RWPE2 (cell line): ENCODE results near the gene FBP2.

Experiments
- ATAC-seq: fragments of 200-7000 bp; cut with Tn5 transposase; 3 replicates; pipeline ENCODE4 v1.9.1; 2021; ENCODE audit warnings: low read depth
- DNase-seq: peaks from one replicate; pipeline ENCODE4 v3.0.0-alpha.2; 2020; ENCODE audit warnings: low spot score
- H3K27ac ChIP-seq: fragments of 450-650 bp; 2 replicates; pipeline ENCODE4 v1.5.1; 2017; ENCODE audit warnings: mild to moderate bottlenecking; ENCODE audit not compliant: poor library complexity, severe bottlenecking
- H3K27me3 ChIP-seq: fragments of 250-450 bp; sonication (Bioruptor Pico); 2 replicates; pipeline ENCODE4 v1.5.1; 2021; ENCODE audit warnings: mild to moderate bottlenecking, moderate library complexity; ENCODE audit not compliant: insufficient read depth, poor library complexity, severe bottlenecking
- H3K36me3 ChIP-seq: fragments of 250-450 bp; sonication (Bioruptor Pico); 2 replicates; pipeline ENCODE4 v1.5.1; 2020; ENCODE audit warnings: low read depth, mild to moderate bottlenecking, moderate library complexity
- H3K4me1 ChIP-seq: fragments of 250-450 bp; sonication (Bioruptor Pico); 2 replicates; pipeline ENCODE4 v1.5.1; 2021; ENCODE audit warnings: mild to moderate bottlenecking, moderate library complexity; ENCODE audit not compliant: insufficient read depth, poor library complexity, severe bottlenecking
- H3K4me3 ChIP-seq: fragments of 250-450 bp; sonication (Bioruptor Pico); 2 replicates; pipeline ENCODE4 v1.5.1; 2021; ENCODE audit warnings: mild to moderate bottlenecking, moderate library complexity; ENCODE audit not compliant: severe bottlenecking
- H3K9me3 ChIP-seq: fragments of 250-450 bp; sonication (Bioruptor Pico); 2 replicates; pipeline ENCODE4 v1.5.1; 2021; ENCODE audit warnings: mild to moderate bottlenecking, moderate library complexity; ENCODE audit not compliant: severe bottlenecking
- CTCF ChIP-seq: fragments of 450-650 bp; IDR thresholded peaks from one replicate; pipeline ENCODE4 v1.5.1; 2017; ENCODE audit warnings: mild to moderate bottlenecking, moderate library complexity; ENCODE audit not compliant: poor library complexity, severe bottlenecking

Gene FBP2

GRCh38 chr9:94525396-94526035, 68.1 kb downstream of the FBP2 start:
- Histone ChIP-seq H3K4me1 (no peaks in the 10 kb centered on the region), H3K36me3 (no peaks in the 10 kb centered on the region), H3K27ac (no peak overlapping the region), H3K9me3 (no peaks in the 10 kb centered on the region), H3K27me3 (no peaks in the 10 kb centered on the region), H3K4me3 (no peak overlapping the region)
- ATAC-seq (no peak), DNase-seq (no peak)
- no peak for TF ChIP-seq CTCF

GRCh38 chr9:94517254-94517653, 76.4 kb downstream of the FBP2 start:
- H3K27me3 ChIP-seq, result no peaks in the 10 kb centered on the region
- peaks cover 6% of the 10 kb centered on the region for H3K4me1 ChIP-seq
- DNase-seq, result no peak
- no peak overlapping the region for H3K4me3 ChIP-seq
- ATAC-seq, result no peak
- H3K27ac ChIP-seq, result no peak overlapping the region
- H3K9me3 ChIP-seq, result no peaks in the 10 kb centered on the region
- no peaks in the 10 kb centered on the region for H3K36me3 ChIP-seq
- TF ChIP-seq CTCF, result no peak

GRCh38 chr9:94514722-94515121, 78.9 kb downstream of the FBP2 start:
- peaks cover 6% of the 10 kb centered on the region for H3K4me1 ChIP-seq
- no peaks in the 10 kb centered on the region for H3K27me3 ChIP-seq
- no peak overlapping the region for H3K27ac ChIP-seq
- no peaks in the 10 kb centered on the region for H3K9me3 ChIP-seq
- no peak overlapping the region for H3K4me3 ChIP-seq
- no peak for TF ChIP-seq CTCF
- no peak for DNase-seq
- H3K36me3 ChIP-seq, result no peaks in the 10 kb centered on the region
- no peak for ATAC-seq

GRCh38 chr9:94511955-94512265, 81.7 kb downstream of the FBP2 start:
- no peak for ATAC-seq
- no peak for TF ChIP-seq CTCF
- Histone ChIP-seq H3K4me3 (no peak overlapping the region), H3K36me3 (no peaks in the 10 kb centered on the region), H3K27ac (no peak overlapping the region), H3K9me3 (peaks cover 2% of the 10 kb centered on the region), H3K4me1 (peaks cover 6% of the 10 kb centered on the region), H3K27me3 (no peaks in the 10 kb centered on the region)
- no peak for DNase-seq

GRCh38 chr9:94511134-94511954, 82.3 kb downstream of the FBP2 start:
- no peak for DNase-seq
- H3K4me1 ChIP-seq, result peaks cover 6% of the 10 kb centered on the region
- no peak for ATAC-seq
- TF ChIP-seq CTCF, result no peak
- no peak overlapping the region for H3K27ac ChIP-seq
- H3K27me3 ChIP-seq, result no peaks in the 10 kb centered on the region
- H3K9me3 ChIP-seq, result peaks cover 2% of the 10 kb centered on the region
- H3K4me3 ChIP-seq, result no peak overlapping the region
- no peaks in the 10 kb centered on the region for H3K36me3 ChIP-seq
